ENCODE data around the gene SUN2. TPM values are rescaled to one million over a fixed set of nuclear protein-coding genes. Genes with fewer than 3 reads are reported as not detected.

The SUN2 gene
- total RNA-seq, 2 donors from 2014 or later, result 106 to 123 TPM

DNA sequence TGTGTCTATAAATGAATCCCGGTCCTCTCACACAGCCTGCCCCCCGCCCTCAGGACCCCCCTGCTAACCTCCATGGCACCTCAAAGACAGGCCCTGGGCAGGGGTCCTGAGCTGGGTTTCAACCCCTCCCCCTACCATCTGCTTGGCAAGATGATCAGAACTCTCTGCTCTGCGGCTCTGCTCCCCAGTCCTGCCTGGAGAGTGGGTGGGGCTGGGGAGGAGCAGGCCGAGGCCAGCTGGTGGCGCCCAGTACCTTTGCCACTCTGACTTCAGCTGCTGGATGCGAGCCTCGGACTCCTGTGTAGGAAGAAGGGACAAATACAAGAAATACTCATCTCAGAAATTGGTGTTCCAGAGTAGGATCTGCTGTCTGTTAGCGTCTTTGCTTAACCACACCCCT lies 15.0 kb downstream of the SUN2 start:
- Histone ChIP-seq H3K9me3 (no peaks in the 10 kb centered on the region), H3K9ac (ENCODE audit: low read depth in 2 of 2, low read length in 2 of 2) (no peak overlapping the region), H3K36me3 (peaks cover 56% of the 10 kb centered on the region), H3K27ac (no peak overlapping the region), H3K4me3 (no peak overlapping the region), H3K27me3 (no peaks in the 10 kb centered on the region), H3K4me1 (no peaks in the 10 kb centered on the region)
- no peak for DNase-seq
- intact Hi-C loops (cut with DNase I), result no loop called here
- TF ChIP-seq CTCF (IDR thresholded peaks at IDR 0.05), result no peak

DNA sequence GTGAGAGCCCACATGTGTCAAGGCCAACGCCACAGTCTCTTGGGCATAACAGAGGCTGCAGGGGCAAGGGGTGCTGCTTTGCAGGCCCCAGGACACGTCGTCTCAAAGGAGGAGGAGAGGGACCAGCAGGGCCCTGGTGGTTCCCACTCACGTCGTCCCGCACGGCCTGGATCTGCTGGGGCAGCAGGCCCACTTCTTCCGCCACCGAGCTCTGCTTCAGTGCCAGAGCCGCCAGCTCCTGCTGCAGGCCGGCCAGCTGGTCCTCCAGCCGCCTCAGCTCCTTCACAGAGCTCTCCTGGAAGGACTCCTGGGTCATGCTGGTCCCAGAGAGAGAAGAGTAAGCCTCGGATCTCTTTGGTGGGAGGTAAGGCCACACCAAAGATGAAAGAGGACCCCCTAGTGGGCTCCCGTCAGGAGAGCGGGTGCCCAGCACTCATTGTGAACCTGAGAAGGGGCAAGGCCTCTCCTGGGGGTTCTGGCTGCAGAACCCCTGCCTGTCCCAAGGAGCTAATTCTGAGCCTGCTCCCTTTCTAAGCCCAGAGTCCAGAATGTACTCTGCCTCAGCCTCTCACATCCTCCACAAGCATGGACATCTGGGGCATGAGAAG lies 15.6 kb downstream of the SUN2 start:
- Histone ChIP-seq H3K36me3 (peaks cover 56% of the 10 kb centered on the region), H3K27me3 (no peaks in the 10 kb centered on the region), H3K27ac (no peak overlapping the region), H3K9ac (ENCODE audit: low read depth in 2 of 2, low read length in 2 of 2) (no peak overlapping the region), H3K9me3 (no peaks in the 10 kb centered on the region), H3K4me1 (no peaks in the 10 kb centered on the region), H3K4me3 (no peak overlapping the region)
- no peak for DNase-seq
- intact Hi-C loops (cut with DNase I), result no loop called here
- TF ChIP-seq CTCF (IDR thresholded peaks at IDR 0.05), result no peak

DNA sequence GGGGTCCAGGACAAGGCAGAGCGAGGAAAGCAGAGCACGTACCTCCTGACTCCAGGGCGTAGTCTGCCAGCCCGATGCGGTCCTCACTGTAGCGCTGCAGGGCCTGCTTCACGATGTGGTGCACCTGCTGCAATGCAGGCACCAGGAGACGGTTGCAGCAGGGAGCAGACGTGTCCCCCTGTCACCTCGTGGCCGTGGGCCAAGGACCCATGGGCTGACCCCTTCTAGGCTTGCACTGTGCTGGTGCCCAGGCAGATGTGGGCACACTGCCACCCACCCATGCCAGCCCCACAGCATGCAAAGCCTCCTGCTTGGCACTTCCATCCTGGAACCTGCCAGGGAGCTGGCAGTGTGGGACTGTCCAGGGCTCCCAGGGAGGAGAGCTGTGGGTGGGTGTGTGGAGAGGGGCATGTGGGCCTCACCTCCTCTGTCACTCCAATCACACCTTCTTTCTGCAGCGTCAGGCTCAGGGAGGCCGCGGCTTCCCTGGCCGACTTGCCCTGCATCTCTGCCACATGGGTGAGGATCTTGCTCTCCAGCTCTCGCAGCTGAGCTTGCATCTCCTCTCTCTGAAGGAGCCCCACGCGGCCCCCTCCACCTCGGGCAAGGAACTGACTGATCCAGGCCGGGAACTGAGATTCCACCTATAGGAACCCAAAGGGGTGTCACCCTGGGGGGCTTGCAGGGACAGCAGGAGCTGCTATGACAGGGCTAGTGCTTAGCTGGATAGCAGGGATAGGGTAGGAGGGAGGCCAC lies 16.3 kb downstream of the SUN2 start:
- Histone ChIP-seq H3K9ac (ENCODE audit: low read depth in 2 of 2, low read length in 2 of 2) (no peak overlapping the region), H3K27ac (no peak overlapping the region), H3K36me3 (peaks cover 56% of the 10 kb centered on the region), H3K4me1 (no peaks in the 10 kb centered on the region), H3K27me3 (no peaks in the 10 kb centered on the region), H3K9me3 (no peaks in the 10 kb centered on the region), H3K4me3 (no peak overlapping the region)
- no peak for TF ChIP-seq CTCF (IDR thresholded peaks at IDR 0.05)
- intact Hi-C loops (cut with DNase I), result no loop called here
- DNase-seq, result no peak

DNA sequence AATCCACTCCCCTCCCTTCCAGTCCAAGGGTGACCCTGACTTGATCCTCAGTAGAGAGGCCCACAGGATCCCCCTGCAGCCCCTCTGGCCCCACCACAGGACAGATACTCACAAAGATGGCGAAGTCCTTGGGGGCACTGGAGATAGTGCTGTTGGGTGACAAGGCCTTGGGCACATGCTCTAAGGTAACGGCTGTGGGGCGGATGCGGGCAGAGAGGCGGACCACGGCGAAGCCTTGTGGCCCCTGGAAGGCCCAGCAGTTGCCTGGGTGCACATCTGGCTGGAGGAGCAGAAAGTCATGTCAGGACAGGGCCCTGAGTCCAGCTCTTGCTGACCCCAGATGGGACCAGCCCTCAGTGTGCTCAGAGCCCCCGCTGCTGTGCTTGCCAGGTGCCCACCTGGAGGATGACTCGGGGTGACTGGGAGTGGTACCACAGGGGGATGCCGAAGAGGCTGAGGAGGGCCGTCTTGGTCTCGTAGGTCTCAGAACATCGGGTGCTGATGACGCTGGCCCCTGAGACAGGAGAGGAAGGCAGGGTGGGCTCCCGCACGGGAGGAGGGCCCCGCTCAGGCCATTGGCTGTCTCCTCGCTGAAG lies 17.2 kb downstream of the SUN2 start:
- DNase-seq, result no peak
- Histone ChIP-seq H3K4me3 (no peak overlapping the region), H3K4me1 (no peaks in the 10 kb centered on the region), H3K9me3 (no peaks in the 10 kb centered on the region), H3K27me3 (no peaks in the 10 kb centered on the region), H3K36me3 (peaks cover 56% of the 10 kb centered on the region), H3K9ac (ENCODE audit: low read depth in 2 of 2, low read length in 2 of 2) (no peak overlapping the region), H3K27ac (no peak overlapping the region)
- intact Hi-C loops (cut with DNase I), result no loop called here
- no peak for TF ChIP-seq CTCF (IDR thresholded peaks at IDR 0.05)

DNA sequence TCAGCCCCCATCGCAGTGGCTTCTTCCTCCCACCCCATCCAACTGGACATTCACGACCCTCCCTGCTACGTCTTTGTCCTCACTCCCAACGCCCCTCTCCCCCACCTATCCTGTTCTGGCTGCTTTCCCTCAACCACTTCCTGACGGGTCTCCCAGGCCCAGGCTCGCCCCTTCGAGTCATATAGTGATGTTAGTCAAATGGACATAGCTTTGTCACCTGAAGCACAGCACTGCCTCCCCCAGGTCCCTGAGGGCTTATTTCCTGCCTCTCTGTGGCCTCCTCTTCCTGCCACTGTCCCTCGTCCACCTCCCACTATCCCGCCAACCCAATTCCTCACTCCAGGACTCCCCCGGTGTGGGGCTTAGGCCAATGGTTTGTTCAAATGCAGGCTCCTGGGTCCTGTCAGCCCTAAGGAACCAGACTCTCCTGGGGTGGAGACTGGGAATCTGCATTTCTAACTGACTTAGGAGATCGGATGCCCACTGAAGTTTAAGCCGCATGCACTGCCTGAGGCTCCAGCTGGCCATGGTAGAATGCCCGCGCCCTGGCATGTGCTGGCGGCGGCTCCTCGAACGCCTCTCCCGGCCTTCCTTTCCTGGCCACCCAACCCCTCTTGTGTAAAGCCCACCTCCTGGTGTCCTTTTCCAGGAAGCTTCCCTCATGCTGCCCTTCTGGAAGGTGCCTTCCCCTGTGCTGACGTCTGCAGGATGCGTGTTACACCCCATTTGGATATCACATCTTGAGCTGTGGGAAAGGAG lies 18.3 kb downstream of the SUN2 start:
- Histone ChIP-seq H3K4me1 (no peaks in the 10 kb centered on the region), H3K27me3 (no peaks in the 10 kb centered on the region), H3K36me3 (peaks cover 47% of the 10 kb centered on the region), H3K4me3 (no peak overlapping the region), H3K9ac (ENCODE audit: low read depth in 2 of 2, low read length in 2 of 2) (no peak overlapping the region), H3K9me3 (no peaks in the 10 kb centered on the region), H3K27ac (no peak overlapping the region)
- intact Hi-C loops (cut with DNase I), result no loop called here
- DNase-seq, result no peak
- TF ChIP-seq CTCF (IDR thresholded peaks at IDR 0.05), result no peak
